A673 (cell line): ENCODE measurements around the gene NPY1R. TPM values are rescaled to one million over a fixed set of nuclear protein-coding genes. Genes with fewer than 3 reads are reported as not detected.

ENCODE experiments used
- BruUV-seq: library from RNA; stranded (reverse); fragments of 400-500 nt; replicated peaks from 2 replicates; lab custom pipeline; 2021; lab: Mats Ljungman, UMichigan
- CTCF ChIA-PET: fragments of 300-600 bp; sonication (Branson Sonifier 250); formaldehyde crosslinking; loops from one replicate; lab custom pipeline; 2022; ENCODE audit warnings: antibody characterized with exemption; lab: Charles Lee
- POLR2A ChIA-PET: fragments of 300-600 bp; sonication (Branson Sonifier 250); formaldehyde crosslinking; loops from one replicate; lab custom pipeline; 2022; ENCODE audit warnings: antibody characterized with exemption; ENCODE audit not compliant: low non-redundant PET; lab: Charles Lee
- DNase-seq: peaks from one replicate; pipeline ENCODE4 v3.0.0-alpha.2; 2015; ENCODE audit warnings: low spot score
- H3K27ac ChIP-seq: fragments of 200-600 bp; sonication (generic); 2 replicates; pipeline ENCODE4 v1.5.1; 2016; ENCODE audit warnings: mixed run types, low read depth, mild to moderate bottlenecking, mixed read lengths, antibody characterized with exemption, low read length; ENCODE audit not compliant: poor library complexity, severe bottlenecking
- H3K27me3 ChIP-seq: fragments of 200-600 bp; sonication (generic); replicated peaks from 2 replicates; pipeline ENCODE4 v1.6.1; 2017; ENCODE audit warnings: mixed run types, low read depth, mild to moderate bottlenecking, mixed read lengths, antibody characterized with exemption, low read length; ENCODE audit not compliant: insufficient read depth, poor library complexity
- H3K36me3 ChIP-seq: fragments of 200-600 bp; sonication (generic); 2 replicates; pipeline ENCODE4 v1.6.1; 2016; ENCODE audit warnings: mixed run types, mild to moderate bottlenecking, mixed read lengths, antibody characterized with exemption, low read length; ENCODE audit not compliant: insufficient read depth, poor library complexity, severe bottlenecking
- H3K4me1 ChIP-seq: fragments of 200-600 bp; sonication (generic); 2 replicates; pipeline ENCODE4 v1.6.1; 2017; ENCODE audit warnings: mixed run types, mild to moderate bottlenecking, mixed read lengths, antibody characterized with exemption, low read length; ENCODE audit not compliant: insufficient read depth, poor library complexity, severe bottlenecking
- H3K4me3 ChIP-seq: fragments of 200-600 bp; sonication (generic); 2 replicates; pipeline ENCODE4 v1.5.1; 2016; ENCODE audit warnings: low read depth, mixed run types, mild to moderate bottlenecking, mixed read lengths, low read length; ENCODE audit not compliant: poor library complexity, severe bottlenecking
- H3K9me3 ChIP-seq: fragments of 200-600 bp; sonication (generic); 2 replicates; pipeline ENCODE4 v1.6.1; 2016; ENCODE audit warnings: mixed run types, low read depth, mild to moderate bottlenecking, mixed read lengths, antibody characterized with exemption, low read length; ENCODE audit not compliant: poor library complexity, severe bottlenecking
- CTCF ChIP-seq: fragments of 300-800, 200-600 bp; sonication (generic); conservative IDR thresholded peaks from 2 replicates; pipeline ENCODE4 v1.5.1; 2017; ENCODE audit warnings: low read depth, mild to moderate bottlenecking, antibody characterized with exemption, low read length, moderate library complexity, mixed read lengths
- EZH2 ChIP-seq: fragments of 200-600 bp; sonication (generic); IDR thresholded peaks from 2 replicates; pipeline ENCODE4 v1.6.1; 2017; ENCODE audit warnings: borderline replicate concordance, low read depth, mild to moderate bottlenecking, mixed read lengths, antibody characterized with exemption, low read length; ENCODE audit not compliant: poor library complexity, severe bottlenecking
- intact Hi-C: fragments of 100-400 bp; cut with micrococcal nuclease; formaldehyde crosslinking; loops from one replicate; pipeline ENCODE4 v1.10.0; 2022; ENCODE audit not compliant: unreplicated experiment
- total RNA-seq: library from RNA; stranded (reverse); gene quantifications from 2 replicates; pipeline ENCODE4 v1.2.3, GENCODE V29; 2021

The NPY1R gene
- total RNA-seq, 1 experiment from 2014 or later, result 64.4 TPM

GRCh38 chr4:163350672-163351071 lies 18.3 kb upstream of the NPY1R start:
- POLR2A ChIA-PET, result no interaction called here

GRCh38 chr4:163344147-163345125 lies 12.0 kb upstream of the NPY1R start:
- ChIA-PET POLR2A (no interaction called here), CTCF (no interaction called here)
- Histone ChIP-seq H3K27me3 (no peaks in the 10 kb centered on the region), H3K4me1 (peaks cover 15% of the 10 kb centered on the region), H3K4me3 (peak overlapping the region; percentile 72), H3K9me3 (no peaks in the 10 kb centered on the region), H3K36me3 (peaks cover 5% of the 10 kb centered on the region), H3K27ac (peak overlapping the region; percentile 85)
- no peak for TF ChIP-seq EZH2
- no peak for TF ChIP-seq CTCF
- intact Hi-C loops, result no loop called here
- DNase-seq, result peak; percentile 36
- TSS peak; percentile 52 for BruUV-seq

More at GRCh38 chr4:163350672-163351071, 18.3 kb upstream of the NPY1R start:
- TF ChIP-seq EZH2 (no peak), CTCF (no peak)
- Histone ChIP-seq H3K4me1 (no peaks in the 10 kb centered on the region), H3K4me3 (no peak overlapping the region), H3K27ac (no peak overlapping the region), H3K9me3 (no peaks in the 10 kb centered on the region), H3K27me3 (no peaks in the 10 kb centered on the region), H3K36me3 (peaks cover 5% of the 10 kb centered on the region)
- CTCF ChIA-PET, result no interaction called here
- BruUV-seq, result no TSS peak
- no peak for DNase-seq
- intact Hi-C loops, result no loop called here

GRCh38 chr4:163343604-163344146 lies 11.3 kb upstream of the NPY1R start, which contains the start of gene NPY5R:
Gene NPY5R, plus strand, starts transcription at chr4:163343892. Its CDS starts 6,382 bp downstream, at chr4:163350274.
- peak within 1 kb of the TSS; percentile 85 for H3K27ac ChIP-seq
- TF ChIP-seq CTCF (no peak), EZH2 (no peak)
- H3K4me1 ChIP-seq, result peaks cover 15% of the 10 kb centered on the region
- BruUV-seq, result no TSS peak
- intact Hi-C loops, result no loop called here
- peak; percentile 42 for DNase-seq
- POLR2A ChIA-PET, result no interaction called here
- H3K4me3 ChIP-seq, result peak within 1 kb of the TSS; percentile 72
- H3K36me3 ChIP-seq, result peaks cover 1% of the 10 kb centered on the region
- H3K27me3 ChIP-seq, result no peaks in the 10 kb centered on the region
- CTCF ChIA-PET, result no interaction called here
- H3K9me3 ChIP-seq, result no peaks in the 10 kb centered on the region
